ENCODE measurements around the gene PRKAR1B.

PRKAR1B gene

GRCh38 chr7:593324-594115, 133.6 kb downstream of the PRKAR1B start:
- no peaks in the 10 kb centered on the region for H3K4me1 ChIP-seq (ENCODE audit: insufficient read depth, poor library complexity, severe bottlenecking)
- H3K9me3 ChIP-seq (ENCODE audit: severe bottlenecking), result no peaks in the 10 kb centered on the region
- H3K27ac ChIP-seq (ENCODE audit: poor library complexity, severe bottlenecking), result no peak overlapping the region
- no peak overlapping the region for H3K4me3 ChIP-seq (ENCODE audit: severe bottlenecking)
- DNase-seq (ENCODE audit: low spot score) (no peak), ATAC-seq (ENCODE audit: low read depth) (no peak)
- no peak for TF ChIP-seq CTCF (IDR thresholded peaks at IDR 0.05; ENCODE audit: poor library complexity, severe bottlenecking)
- peaks cover 8% of the 10 kb centered on the region; the same call in 1 of the 2 replicates for H3K36me3 ChIP-seq (ENCODE audit: low read depth)
- no peaks in the 10 kb centered on the region for H3K27me3 ChIP-seq (ENCODE audit: insufficient read depth, poor library complexity, severe bottlenecking)

GRCh38 chr7:591856-592628, 135.0 kb downstream of the PRKAR1B start:
- Histone ChIP-seq H3K9me3 (ENCODE audit: severe bottlenecking) (no peaks in the 10 kb centered on the region), H3K27ac (ENCODE audit: poor library complexity, severe bottlenecking) (no peak overlapping the region), H3K36me3 (ENCODE audit: low read depth) (peaks cover 8% of the 10 kb centered on the region; the same call in 1 of the 2 replicates), H3K4me1 (ENCODE audit: insufficient read depth, poor library complexity, severe bottlenecking) (no peaks in the 10 kb centered on the region), H3K27me3 (ENCODE audit: insufficient read depth, poor library complexity, severe bottlenecking) (no peaks in the 10 kb centered on the region), H3K4me3 (ENCODE audit: severe bottlenecking) (no peak overlapping the region)
- TF ChIP-seq CTCF (IDR thresholded peaks at IDR 0.05; ENCODE audit: poor library complexity, severe bottlenecking), result no peak
- ATAC-seq (ENCODE audit: low read depth), result no peak
- no peak for DNase-seq (ENCODE audit: low spot score)

GRCh38 chr7:590731-591551, 136.1 kb downstream of the PRKAR1B start:
- no peak for TF ChIP-seq CTCF (IDR thresholded peaks at IDR 0.05; ENCODE audit: poor library complexity, severe bottlenecking)
- H3K4me3 ChIP-seq (ENCODE audit: severe bottlenecking), result no peak overlapping the region
- H3K9me3 ChIP-seq (ENCODE audit: severe bottlenecking), result no peaks in the 10 kb centered on the region
- no peak overlapping the region for H3K27ac ChIP-seq (ENCODE audit: poor library complexity, severe bottlenecking)
- ATAC-seq (ENCODE audit: low read depth), result no peak
- H3K27me3 ChIP-seq (ENCODE audit: insufficient read depth, poor library complexity, severe bottlenecking), result no peaks in the 10 kb centered on the region
- no peaks in the 10 kb centered on the region for H3K4me1 ChIP-seq (ENCODE audit: insufficient read depth, poor library complexity, severe bottlenecking)
- no peak for DNase-seq (ENCODE audit: low spot score)
- peaks cover 7% of the 10 kb centered on the region; the same call in 1 of the 2 replicates for H3K36me3 ChIP-seq (ENCODE audit: low read depth)

- Histone ChIP-seq H3K27me3 (ENCODE audit: insufficient read depth, poor library complexity, severe bottlenecking) (no peaks in the 10 kb centered on the region), H3K4me3 (ENCODE audit: severe bottlenecking) (no peak overlapping the region), H3K27ac (ENCODE audit: poor library complexity, severe bottlenecking) (no peak overlapping the region), H3K4me1 (ENCODE audit: insufficient read depth, poor library complexity, severe bottlenecking) (no peaks in the 10 kb centered on the region), H3K36me3 (ENCODE audit: low read depth) (no peaks in the 10 kb centered on the region), H3K9me3 (ENCODE audit: severe bottlenecking) (no peaks in the 10 kb centered on the region)
- no peak for ATAC-seq (ENCODE audit: low read depth)
- DNase-seq (ENCODE audit: low spot score), result peak; percentile 47
- TF ChIP-seq CTCF (IDR thresholded peaks at IDR 0.05; ENCODE audit: poor library complexity, severe bottlenecking), result no peak
Measured at GRCh38 chr7:589781-590575, 137.1 kb downstream of the PRKAR1B start.

Data from RWPE2 (cell line).